HG03520 (cell line): ENCODE measurements around the gene POLA1.

Experiments
- ATAC-seq: cut with Tn5 transposase; IDR thresholded peaks from one replicate; pipeline ENCODE4 v1.9.1; 2021; ENCODE audit warnings: mild to moderate bottlenecking, moderate library complexity; ENCODE audit not compliant: unreplicated experiment

Gene POLA1

DNA sequence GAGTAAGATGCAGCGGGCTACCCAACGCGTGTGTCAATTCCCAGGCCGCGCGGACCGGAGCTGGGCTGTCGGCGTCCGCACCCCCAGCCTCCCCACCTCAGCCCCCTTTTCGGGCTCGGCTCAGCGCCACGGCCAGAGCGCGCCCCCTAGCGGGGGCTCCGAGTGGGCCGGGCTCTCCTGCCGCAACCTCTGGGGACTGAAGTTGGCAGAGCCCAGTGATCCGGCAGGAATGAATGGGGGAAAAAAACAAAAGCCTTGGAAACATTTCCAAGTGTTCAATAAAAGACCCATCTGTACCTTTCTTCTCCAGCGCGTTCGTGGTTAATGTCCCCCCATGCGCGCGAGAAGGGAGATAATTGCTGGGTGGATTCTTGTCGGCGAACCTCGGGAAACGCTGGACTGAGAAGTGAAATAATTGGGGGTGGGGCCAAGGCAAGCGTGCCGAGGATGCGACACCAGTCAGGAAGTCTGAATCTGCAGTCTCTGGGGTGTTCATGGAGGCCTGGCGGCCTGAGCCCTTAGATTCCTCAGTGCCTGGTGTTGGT, 327.3 kb downstream of the POLA1 start:
- ATAC-seq: peak; percentile 56

DNA sequence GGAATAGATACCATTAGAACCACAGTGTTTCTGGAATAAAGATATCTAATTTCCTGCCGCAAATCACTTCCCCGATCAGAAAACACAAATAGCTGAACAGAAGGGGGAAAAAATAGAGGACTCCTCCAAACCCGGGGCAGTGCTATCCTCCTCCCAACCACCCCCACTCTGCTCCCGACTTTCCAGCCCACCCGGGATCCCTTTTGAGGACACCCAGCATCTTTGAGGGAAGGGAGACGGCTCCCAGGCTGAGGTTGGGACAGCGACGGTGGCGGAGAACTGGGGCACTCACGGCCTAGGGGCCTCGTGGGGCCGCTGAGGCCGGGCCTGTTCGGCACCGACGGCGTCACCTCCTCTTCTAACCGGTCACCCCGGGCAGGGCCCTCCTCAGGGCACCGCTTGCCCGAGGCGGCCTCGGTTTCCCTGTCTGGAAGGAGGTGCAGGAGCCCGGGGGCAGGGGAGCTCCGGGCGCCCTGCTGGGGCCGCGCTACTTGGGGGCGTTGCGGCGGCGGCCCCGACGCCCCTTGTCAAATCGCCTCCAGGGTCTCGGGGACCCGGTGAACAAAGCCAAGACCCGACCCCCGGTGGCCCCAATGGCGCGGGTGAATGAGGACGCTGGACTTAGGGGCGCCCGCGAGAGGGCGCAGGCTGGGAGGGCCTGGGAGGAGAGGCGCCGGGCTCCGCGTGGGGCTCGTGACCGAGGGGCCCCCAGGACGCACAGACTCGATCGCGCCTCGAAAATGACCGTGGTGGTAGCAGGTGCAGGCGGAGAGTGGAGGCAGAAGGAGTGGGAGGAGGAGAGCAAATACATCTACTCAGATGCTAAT, 329.0 kb downstream of the POLA1 start:
- no peak for ATAC-seq

DNA sequence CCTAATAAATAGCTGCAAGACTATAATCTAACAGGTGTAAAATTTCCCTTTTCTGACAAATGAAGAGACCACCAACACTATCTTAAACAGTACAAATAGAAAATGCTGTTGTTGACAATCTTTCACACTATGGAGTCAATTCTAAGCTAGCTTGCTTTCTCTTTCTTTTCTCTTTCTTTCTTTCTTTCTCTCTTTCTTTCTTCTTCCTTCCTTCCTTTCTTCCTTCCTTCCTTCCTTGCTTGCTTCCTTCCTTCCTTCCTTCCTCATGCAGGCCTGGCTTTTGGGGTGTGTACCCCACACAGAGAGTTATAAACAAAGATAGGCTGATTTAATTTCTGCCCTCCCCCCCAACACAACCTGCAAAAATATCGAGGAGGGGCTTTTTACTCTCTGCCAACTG, 330.2 kb downstream of the POLA1 start:
- no peak for ATAC-seq

DNA sequence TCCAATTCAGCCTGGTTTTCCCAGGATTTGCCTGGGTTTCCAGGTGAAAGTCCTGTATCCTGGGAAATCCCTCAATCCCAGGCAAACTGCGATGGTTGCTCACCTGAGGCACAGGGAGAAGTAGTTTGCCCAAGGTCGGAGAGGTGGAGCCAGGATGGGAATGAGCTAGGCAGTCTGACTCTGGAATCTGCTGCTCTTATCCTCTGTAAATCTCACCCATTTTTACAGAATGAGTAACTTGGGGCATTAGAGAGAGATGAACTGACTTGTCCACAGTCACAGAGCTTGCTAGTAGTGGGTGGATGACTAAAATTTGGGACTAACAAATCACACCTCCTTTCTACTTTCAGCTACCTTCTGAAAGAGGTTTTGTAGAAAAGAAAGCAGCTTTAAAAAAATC, 331.9 kb downstream of the POLA1 start:
- ATAC-seq: no peak

DNA sequence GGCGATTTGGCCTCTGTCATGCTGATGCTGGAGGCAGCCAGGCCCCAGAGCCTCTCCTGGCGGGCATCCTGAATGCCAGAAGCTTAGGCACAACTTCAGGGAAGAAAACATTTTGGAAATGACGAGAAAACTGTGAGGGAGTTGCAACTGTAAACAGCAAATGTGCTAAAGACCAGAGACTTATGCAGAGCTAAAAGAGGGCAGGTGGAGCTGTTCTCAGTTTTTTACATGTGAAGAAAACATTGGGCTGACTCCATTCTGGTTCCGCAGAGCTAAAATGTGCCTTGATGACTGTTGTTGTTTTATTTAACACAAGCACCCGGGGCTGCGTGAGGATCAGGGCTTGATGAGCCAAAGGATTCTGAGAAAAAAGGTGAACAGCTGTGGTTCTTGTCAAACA, 332.9 kb downstream of the POLA1 start:
- no peak for ATAC-seq

DNA sequence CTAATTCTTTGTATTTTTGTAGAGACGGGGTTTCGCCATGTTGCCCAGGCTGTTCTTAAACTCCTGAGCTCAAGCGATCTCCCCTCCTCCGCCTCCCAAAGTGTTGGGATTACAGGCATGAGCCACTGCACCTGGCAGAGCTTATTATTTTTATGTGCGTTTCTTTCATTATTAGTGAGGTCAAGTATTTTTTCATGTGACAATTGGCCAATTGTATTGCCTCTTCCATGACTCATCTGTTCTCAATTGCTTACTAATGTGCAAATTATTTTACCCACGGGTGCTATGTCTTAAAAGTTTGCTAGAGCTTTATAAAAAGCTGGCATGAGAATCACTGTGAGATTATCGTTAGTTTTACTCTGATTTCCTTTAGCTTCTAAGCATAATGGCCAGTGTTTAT, 335.0 kb downstream of the POLA1 start:
- ATAC-seq: no peak

DNA sequence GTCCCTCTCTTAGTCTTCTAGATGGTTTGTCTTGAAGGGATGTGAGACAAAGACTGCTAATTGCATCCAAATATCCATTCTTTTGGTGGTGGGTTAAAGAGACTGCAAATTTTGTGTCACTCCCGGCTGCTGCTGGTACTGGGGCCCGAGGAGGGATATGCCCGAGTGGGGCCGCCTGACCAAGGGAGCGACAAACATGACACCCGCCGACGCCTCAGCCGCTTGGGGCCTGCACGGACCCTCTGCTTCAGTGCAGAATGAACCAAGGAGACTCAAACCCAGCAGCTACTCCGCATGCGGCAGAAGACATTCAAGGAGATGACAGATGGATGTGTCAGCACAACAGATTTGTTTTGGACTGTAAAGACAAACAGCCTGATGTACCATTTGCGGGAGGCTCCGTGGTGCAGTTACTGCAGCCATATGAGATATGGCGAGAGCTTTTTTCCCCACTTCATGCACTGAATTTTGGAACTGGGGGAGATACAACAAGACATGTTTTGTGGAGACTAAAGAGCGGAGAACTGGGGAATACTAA, 335.6 kb downstream of the POLA1 start:
- ATAC-seq: no peak

DNA sequence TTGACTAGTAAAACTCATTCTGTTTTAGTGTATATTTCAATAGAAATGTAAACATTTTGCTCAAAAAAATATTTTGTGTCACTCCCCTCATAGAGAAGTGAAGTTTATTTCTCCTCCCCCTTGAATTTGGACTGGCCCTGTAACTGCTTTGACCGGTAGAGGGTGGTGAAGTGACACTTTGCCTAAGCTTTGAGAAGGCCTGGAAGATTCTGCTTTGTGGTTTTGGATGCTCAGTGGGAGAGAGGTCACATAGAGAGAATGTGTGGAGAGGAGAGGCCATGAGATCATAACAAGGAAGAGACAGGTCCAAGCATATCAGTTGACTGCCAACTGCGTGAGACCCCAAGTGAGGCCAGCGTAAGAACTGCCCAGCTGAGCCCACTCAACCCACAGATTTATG, 341.2 kb downstream of the POLA1 start:
- ATAC-seq: no peak

DNA sequence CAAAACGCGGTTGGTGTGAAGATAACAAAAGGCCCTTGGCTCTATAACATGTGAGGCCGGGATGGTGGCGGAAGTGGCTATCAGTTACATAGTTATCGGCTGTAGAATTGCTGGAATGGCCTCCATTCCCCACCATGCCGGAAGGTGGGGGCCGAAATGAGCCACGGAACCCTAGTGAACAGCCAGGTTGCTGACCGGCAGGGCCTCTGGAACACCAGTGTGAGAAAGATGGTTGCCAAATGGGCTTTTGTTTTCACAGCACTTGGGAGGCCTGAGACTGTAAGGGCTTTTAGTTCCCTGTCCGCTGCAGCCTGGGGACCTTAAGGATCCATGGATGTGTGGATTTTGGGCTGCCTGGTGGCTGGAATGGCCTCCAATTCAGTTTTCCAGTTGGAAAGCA, 345.3 kb downstream of the POLA1 start:
- ATAC-seq: no peak

DNA sequence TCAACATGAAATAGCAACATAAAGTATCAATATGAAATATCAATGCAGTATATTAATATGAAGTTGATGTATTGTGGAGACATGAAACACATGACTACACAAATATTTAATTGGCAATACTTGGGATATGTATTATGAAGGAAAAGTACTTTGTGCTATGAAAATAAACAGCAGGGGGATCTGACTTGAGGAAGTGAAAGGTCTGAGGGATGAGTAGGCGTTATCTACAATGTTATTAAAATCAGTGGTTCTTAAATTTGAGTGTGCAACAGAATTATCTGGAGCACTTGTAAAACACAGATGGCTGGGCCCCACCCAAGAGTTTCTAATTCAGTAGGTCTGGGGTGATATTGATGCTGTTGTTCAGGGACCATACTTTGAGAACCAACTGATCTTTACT, 349.5 kb downstream of the POLA1 start:
- no peak for ATAC-seq
